ENCODE results near the gene LRRC2.

DNA sequence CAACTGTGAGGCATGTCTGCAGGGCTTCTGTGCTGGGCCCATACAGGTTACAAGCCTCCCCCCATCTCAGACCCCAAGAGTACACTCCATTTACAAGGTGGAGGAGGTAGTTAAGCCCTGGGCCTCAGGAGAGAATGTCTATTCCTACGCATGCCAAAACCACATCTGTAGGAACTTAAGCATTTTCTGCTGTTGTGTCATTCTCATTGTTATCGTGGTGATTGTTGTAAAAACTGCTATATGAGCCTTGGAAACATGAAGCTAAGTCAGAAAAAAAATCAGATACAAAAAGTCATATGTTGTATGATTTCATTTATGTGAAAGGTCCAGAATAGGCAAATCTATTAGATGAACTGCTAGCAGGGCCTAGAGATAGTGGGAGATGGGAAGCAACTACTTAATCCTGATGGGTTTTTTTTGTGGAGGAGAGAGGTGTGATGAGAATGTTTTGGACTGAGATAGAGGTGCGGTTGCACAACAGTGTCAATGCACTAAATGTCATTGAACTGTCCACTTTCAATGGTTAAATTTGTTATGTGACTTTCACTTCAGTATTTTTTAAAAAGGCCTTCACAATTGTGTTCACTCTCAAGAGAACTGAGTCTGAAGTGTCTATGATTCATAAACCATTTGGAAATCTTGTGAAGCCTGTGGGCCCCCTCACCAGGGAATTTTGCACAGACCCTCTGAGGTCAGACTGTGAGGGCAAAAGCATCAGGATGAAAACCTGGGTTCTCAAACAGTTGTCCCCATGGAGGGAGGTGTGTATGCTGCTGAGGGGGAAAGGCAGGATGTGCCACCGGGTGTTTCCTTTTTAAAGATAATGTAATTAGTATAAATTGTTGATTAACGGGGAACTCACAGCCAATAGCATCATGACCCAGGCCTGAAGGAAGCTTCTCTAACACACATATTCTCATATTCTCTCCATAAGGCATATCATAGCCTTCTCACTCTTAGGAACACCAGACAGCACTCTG lies 65.2 kb downstream of the LRRC2 start:
- TF ChIP-seq CTCF (IDR thresholded peaks at IDR 0.05 in 8 of 11, conservative IDR thresholded peaks at IDR 0.05 in 3 of 11) (no peak), POLR2A (IDR thresholded peaks at IDR 0.05) (no peak)
